Activated CD8-positive, alpha-beta memory T cell treated with anti-CD3 and anti-CD28 coated beads, Interleukin-2, amount 50 U/mL, for 1 hour (primary cell): ENCODE data around the gene SEC31B.
A peak's percentile ranks its signal among the peaks of the same experiment; 100 is the strongest.

Source experiments
- DNase-seq: peaks from one replicate; pipeline ENCODE4 v3.0.0-alpha.2; 2020; ENCODE audit errors: extremely low read depth

Gene SEC31B

DNA sequence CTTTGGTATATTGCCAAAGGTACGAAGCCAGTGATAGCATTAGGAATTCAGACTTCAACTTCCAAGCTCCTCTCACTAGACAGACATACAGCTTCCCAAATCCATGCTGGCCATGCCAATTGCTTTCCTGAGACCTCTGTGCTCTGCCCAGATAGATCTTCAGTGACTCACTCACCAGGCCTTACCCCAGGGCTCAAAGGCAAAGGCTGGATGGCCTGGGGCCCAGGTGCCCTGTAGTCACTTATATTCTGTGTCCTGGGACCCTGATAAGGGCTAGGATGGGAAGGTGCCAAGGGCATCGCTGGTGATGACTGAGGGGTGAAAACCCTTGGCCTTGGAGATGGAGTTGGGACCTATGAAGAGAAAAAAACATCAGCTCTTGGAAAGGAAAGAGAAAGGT lies 29.1 kb downstream of the SEC31B start:
- DNase-seq = no peak

DNA sequence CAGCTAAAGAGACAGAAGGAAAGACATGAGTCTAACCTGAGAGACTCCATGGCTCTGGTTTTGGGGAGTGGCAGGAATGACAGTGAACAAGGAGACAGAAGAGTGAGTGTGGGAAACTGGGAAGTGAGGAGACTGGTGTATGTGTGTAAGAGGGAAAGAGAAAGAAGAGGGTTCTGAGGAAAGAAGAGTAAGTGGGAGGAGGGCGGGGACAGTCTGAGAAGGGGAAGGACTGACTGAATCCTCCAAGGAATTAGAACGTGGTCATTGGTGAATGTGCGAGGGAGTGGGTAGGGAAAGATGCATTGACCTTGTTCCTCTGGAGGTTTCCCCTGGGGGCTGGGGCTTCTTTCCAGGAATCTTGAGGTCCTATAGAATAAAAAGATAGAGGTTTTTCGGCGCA lies 30.3 kb downstream of the SEC31B start:
- no peak for DNase-seq

DNA sequence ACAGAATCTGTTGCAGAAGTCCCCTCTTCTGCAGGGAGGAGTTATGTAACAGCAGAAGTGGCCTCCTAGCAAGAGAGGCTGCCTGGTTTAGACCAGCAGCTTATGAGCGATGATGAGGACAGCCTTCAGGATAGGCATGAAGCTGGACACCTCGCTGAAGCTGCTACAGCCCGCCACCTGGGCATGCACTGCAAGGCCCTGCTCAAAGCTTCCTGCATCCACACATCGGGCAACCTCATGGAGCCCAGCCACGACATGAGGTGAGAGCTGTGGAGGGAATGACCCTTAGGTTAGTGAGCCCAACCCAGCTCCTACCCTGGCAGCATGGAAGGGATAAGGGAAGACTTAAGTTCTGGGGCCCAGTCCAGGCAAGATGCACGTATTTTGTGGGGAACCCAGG lies 32.1 kb downstream of the SEC31B start:
- no peak for DNase-seq

DNA sequence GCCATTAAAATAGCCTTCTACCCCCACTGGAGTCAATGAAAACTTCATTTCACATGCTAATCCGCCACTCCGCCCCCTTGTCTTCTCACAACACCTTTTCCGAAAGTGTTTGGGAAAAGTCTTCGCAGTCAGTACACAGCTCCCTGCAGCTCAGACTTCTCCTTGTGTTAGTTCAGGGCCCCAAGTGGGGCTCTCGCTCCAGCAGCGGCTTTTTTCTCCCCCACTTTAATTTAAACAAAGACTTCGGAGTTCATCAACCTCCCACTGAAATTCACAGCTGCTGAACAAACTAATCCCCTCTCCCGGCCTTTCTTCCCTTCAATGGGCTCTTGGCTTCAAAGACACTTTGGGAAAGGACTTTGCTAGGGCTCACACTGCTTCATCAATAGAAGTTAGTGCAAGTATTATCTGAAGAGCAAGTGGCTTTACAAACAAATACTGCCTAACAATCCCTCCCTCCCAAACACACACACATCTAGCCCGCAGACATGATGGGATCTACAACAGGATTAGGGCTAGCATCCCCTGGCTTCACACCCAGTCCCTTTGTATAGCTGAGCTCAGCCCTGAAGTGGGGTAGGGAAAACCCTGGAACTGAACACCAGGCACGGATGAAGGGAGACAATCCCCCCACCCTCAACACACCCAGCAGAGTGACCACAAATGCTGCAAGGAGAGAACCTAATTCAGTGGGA lies 33.7 kb downstream of the SEC31B start:
- no peak for DNase-seq

DNA sequence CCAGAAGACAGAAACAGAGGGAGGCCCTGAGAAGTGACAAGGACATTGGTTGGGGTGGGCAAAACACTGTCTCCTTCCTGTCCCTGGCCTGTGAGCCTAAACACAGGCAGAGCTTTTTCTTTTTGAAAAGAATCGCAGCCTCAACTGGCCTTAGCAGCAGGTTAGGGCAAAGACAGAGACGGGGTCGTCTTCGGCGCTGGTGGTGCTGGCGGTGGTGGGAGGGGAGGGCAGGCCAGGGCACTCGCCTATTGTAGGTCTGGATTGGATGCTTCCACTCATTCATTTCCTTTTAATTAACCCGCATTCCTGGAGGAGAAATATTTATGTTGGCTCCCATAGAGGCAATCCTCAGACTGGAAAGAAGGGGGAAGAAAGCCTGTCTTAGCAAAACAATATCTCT lies 34.3 kb downstream of the SEC31B start:
- DNase-seq = no peak

DNA sequence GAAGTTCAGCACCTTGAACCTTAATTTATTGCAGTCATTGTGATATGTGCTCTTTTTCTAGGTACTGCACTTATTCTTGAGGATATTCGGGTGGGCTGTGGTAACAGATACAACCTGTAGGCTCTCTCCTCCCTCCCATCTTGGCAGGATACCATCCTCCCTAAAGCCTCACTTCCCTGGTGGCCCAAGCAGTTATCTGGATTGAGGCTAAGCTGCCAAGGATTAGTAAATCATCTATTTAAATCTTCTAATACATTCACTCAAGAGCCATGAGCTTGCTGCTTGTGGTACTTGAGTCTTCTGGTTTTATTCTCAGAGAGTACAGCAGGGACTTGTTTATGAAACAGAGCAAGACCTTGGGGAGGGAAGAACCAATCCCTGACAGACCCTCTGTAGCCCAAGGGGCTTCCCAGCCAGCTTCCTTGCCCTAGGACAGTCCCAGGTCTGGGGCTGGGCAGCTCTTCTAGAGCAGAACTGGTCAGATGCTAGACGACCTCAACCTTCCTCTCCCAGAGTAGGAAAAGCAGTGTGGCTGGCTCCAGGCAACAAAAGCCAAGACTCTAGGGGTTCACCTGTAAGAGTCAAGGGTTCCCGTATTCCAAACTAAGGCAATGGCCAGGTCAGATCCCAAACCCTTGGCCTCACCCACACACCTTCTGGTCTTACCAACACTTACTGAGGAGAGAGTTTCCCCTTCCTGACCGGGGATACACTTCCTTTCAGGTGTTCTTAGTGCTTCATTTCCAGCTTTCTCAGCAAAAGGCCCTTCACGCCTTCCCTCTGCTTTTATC lies 35.6 kb downstream of the SEC31B start:
- DNase-seq = no peak

DNA sequence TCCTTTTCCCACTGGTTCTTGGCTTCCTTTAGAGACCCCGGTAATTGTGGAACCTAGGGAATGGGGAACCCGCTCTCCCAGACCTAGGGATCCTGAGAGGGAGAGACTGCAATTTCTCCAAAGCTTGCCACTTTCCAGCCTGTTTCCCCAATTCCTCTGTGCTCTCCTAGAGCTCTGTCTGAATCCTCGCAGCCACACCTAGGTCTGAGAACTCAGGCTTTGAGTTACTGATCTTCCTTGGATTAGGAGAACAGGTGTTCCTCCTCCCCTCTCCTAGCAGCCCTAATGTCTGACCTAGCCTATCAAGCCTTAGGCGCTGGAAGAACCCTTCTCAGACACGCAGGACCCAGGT lies 36.9 kb downstream of the SEC31B start:
- no peak for DNase-seq

DNA sequence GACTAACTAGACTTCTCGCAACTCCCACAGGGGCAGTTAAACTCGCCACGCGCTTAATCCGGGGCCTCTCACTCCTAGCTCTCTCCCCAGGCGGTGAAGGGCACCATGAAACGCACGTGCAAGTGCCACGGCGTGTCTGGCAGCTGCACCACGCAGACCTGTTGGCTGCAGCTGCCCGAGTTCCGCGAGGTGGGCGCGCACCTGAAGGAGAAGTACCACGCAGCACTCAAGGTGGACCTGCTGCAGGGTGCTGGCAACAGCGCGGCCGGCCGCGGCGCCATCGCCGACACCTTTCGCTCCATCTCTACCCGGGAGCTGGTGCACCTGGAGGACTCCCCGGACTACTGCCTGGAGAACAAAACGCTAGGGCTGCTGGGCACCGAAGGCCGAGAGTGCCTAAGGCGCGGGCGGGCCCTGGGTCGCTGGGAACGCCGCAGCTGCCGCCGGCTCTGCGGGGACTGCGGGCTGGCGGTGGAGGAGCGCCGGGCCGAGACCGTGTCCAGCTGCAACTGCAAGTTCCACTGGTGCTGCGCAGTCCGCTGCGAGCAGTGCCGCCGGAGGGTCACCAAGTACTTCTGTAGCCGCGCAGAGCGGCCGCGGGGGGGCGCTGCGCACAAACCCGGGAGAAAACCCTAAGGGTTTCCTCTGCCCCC lies 37.4 kb downstream of the SEC31B start:
- peak; percentile 19 for DNase-seq

DNA sequence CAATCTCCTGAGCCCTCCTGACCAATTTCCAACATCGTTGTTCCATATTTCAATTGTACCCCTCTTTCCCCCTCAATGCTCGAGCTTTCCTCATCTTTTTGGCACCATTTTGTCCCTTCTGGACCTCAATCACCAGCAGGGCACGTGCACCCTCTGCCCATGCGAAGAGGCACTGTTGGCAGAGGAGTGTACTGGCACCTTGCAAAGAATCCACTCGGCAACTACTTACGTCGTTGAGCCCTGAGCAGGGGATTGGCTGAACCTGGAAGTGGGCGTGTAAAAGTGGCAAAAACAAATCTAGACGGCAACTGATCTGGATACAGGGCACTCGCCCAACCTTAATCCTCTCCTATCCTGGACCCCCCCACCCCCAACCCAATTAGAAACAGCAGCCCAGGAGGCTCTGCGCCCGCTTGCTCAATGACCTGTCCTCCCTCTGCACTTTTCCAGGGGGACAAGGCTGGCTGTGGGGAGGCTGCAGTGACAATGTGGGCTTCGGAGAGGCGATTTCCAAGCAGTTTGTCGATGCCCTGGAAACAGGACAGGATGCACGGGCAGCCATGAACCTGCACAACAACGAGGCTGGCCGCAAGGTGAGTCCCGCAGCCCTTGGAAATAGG lies 38.1 kb downstream of the SEC31B start:
- DNase-seq = peak; percentile 68

DNA sequence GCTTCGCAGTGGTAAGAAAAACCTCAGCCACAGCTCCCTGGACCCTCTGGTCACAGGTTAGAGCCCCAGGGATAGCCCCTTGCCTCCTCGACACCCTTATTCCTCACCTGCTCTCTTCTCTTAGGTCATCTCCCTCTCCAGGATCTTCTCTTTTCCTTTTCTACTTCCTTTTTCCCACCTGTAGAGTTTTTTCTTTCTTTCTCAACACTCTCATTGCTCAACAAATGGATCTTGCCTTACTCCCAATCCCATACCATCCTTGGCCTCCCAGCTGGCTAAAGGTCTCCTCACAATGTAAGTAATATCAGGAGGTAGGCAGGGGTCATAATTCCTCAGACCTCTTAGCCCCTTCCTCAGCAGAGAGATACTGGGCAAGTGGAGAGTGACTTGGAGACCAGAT lies 39.7 kb downstream of the SEC31B start:
- no peak for DNase-seq

DNA sequence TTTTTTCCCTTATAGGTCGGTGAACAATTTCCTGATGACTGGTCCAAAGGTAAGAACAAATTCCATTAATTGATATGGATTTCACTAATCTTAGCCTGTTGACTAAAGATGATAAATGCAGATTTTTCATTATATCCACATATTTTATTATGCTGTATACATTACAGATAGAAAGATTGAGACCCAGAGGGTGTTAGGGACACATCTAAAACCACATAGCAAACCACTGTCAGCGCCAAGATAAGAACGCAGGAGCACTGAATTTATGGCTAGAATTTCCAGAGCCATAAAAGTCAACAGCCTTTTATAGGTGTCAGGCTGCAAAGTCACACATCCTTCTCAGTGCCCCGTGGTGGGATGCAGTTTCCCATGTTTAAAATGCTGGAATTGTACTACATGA lies 40.6 kb downstream of the SEC31B start:
- DNase-seq = no peak

DNA sequence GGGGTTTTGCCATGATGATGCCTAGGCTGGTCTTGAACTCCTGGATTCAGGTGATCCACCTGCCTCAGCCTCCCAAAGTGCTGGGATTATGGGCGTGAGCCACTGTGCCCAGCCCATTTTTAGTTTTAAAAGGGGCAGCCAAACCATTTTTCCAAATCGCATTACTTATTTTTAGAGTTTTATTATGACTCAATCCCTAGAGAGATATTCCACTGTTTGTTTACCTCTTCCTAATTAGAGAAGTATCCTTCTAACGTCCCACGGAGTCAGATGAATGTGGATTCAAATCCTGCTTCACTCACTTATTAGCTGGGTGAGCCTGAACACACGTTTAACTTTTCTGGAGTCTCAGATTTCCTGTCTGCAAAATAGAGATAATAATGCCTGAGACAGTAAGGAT lies 41.7 kb downstream of the SEC31B start:
- DNase-seq = no peak

DNA sequence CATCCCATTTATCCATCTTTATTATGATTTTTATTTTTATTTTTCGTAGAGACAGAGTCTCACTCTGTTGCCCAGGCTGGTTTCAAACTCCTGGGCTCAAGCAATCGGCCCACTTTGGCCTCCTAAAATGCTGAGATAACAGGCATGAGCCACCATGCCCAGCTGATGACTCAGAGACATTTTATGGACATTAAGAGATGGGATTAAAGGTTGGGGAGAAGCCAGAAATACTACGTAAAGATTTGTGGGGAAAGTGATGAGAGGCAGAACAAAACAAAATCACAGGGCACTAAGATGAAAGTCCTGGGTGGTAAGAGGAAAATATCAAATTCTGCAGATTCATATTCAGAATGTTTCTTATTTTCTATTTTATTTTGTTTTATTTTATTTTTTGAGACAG lies 49.3 kb downstream of the SEC31B start:
- DNase-seq = no peak

DNA sequence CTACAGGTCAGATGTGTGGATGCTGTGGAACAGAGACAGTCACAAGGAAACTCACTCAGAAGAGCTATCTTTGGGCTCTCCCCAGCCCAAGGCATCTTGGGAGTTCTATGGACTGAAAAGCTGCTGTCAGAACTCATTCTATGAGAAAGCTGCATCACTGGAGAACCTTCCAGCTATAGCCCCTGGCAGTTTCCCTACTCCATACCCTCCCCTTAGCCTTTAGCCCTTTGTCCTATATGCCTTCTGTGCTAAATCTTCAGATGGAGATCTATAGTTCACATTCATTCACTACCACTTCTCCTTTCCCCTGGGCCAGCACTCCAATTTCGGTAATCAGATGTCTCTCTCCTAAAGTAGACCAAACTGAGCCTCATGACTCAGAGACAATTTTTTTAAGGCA lies 49.9 kb downstream of the SEC31B start:
- no peak for DNase-seq

DNA sequence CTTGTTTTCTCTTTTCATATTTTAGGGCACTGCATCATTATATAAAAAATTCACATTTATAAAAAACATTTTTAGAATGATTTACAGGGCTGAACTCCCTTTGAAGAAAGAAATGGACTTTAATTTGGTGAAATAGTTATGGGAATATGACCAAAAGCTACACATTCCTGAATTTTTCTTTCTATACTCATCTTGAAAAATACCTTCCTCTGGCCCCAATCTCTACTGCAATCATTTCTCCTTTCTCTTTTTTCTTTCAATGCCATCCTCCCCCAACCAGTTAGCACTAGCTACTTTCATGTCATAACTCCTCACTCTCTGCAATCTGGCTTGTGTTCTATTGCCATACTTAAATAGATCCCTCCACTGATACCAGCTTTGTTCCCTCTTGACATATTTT lies 50.7 kb downstream of the SEC31B start:
- no peak for DNase-seq

DNA sequence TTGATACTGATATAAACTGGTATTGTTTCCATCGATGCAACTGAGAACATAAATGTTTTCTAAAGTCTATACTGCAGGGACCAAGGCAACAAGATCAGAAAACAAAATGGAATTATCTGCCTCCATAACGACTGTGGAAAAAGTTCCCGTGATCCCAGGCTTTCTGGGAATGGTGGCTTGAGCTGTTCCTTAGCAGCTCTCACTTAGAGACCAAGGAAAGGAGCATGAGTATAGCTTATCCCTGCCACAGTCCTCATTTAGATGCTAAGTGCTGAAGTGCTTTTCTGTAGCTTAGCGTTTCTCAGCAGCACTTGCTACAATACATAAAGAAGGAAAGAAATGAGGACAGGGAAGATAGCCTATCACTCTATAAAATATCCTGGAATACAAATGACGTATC lies 51.3 kb downstream of the SEC31B start:
- DNase-seq = no peak

DNA sequence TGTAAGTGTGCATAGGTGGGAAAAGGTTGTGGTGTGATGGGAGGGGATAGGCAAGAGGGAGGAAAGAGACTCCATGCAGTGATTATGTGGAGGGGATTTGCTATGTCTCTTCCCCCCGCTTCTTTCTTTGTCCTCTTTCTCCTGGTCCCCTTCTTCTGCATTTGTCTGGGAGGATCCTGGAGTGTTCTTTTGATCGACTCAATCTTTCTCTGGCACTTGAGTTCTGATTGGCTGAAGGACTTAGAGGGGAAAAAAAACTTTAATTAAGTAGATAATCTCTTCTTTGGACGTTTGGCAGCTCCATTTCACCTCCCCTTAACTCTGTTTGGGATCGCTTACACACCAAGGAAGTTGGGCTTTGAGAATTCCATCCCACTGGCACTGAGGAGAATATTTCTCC lies 57.0 kb downstream of the SEC31B start, which contains the start of gene WNT8B:
Gene WNT8B, plus strand, starts transcription at position 301 of the 400 bp plus-strand sequence. CDS start 160 bp downstream, outside the sequence.
- DNase-seq = no peak

DNA sequence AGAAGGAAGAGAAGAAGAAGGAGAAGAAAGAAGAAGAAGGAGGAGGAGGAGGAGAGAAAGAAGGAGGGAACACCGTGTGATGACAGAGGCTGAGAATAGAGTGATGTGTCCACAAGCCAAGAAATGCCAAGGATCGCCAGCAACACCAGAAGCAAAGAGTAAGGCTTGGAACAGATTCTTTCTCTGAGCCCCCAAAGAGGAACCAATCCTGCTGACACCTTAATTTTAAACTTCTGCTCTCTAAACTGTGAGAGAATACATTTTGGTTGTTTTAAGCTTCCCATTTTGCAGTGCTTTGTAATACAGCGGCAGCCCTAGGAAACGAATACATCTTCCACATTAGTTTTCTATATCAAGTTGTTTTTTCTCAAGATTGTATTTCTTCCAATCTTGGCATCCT lies 70.7 kb downstream of the SEC31B start:
- DNase-seq = no peak

DNA sequence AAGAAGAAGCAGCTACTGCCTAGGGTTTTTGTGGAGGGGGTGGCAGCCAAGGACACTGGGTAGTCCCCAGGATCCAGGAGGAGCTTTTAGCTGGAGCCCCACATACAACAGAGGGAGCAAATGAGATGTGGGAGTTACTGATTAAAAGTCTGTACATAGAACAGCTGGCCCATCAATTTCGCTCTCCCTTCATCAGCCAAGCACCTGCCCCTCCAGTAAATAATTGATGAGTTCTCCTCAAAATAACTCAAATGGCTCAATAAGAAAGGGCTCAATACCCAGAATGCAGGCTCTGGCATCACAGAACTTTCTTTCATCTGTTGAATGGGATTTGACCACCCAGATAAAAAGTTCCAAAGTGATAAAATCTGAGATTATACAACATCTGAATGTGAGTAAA lies 72.0 kb downstream of the SEC31B start:
- DNase-seq = no peak

DNA sequence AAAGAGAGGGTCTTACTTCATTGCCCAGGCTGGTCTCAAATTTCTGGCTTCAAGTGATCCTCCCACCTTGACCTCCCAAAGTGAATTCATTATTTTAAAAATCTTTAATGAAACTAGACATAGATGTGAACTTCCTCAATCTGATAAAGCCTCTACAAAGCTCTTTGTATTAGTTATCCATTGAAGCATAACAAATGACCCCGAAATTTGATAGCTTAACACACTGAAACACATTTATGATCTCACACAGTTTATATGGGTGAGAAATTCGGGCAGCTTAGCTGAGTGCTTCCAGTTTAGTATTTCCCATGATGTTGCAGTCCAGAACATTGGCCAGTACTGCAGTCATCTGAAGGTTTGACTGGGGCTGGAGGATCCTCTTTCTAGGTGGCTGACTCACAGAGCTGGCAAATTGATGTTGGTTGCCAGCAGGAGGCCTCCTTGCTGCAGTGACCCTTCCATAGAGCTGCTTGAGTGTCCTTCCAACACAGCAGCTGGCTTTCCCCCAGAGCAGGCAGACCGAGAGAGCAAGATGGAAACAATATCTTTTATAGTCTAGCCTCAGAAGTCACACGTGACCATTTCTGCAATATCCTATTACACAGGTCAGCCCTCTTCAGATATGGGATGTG lies 73.4 kb downstream of the SEC31B start:
- no peak for DNase-seq

DNA sequence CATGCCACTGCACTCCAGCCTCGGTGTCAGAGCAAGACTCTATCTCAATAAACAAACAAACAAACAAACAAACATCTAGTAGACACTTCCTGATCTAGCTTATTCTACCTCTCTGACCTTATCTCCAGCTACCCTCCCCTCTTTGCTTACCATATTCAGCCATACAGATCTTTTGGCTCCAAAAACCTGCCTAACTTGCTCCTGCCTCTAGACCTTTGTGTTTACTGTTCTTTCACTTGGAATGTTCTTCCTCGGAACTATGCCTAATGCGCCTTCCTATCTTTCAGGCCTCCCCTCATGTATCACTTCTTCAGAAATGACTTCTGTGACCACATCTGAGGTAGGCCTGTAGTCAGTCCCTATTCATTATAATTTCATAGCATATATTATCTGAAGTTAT lies 77.1 kb downstream of the SEC31B start:
- no peak for DNase-seq

DNA sequence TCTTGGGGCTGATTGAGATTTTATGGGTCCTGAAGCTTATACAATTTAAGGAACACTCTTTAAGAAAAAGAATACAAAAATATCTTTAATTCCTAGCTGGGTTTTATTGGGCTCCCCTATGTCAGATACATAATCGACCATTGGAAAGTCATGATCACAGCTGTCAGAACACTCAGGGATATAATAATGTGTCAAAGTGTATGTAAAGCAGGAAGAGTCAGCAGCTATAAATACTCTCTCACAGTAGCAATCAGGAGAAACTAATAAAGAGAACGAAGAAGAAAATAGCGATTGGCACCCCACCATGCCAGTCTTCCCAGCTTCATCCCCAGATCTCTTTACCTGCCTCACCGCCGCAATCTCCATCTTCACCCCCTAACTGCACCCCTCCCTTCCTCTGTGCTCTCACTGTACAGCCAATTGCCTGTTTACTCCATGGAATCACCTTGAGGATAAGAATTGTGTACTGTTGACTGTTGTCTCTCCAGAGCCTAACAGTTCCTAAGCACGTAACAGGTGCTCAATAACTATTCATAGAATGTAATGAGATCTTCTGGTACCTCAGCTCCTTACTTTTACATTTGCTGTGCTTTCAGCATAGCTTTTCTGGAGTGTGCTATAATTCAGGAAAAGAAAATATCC lies 80.9 kb downstream of the SEC31B start:
- no peak for DNase-seq
